GM21737 (cell line): ENCODE results near the gene SORCS1.

ENCODE experiments used
- ATAC-seq: cut with Tn5 transposase; IDR thresholded peaks from one replicate; pipeline ENCODE4 v1.9.1; 2021; ENCODE audit warnings: mild to moderate bottlenecking, moderate library complexity; ENCODE audit not compliant: unreplicated experiment

SORCS1 gene

GRCh38 chr10:107118866-107119265 lies 45.6 kb downstream of the SORCS1 start:
- ATAC-seq, result no peak

- no peak for ATAC-seq
These were observed 60.4 kb downstream of the SORCS1 start for GRCh38 chr10:107104026-107104652.

GRCh38 chr10:107103174-107104025 lies 61.1 kb downstream of the SORCS1 start:
- ATAC-seq, result no peak

- no peak for ATAC-seq
These were observed 66.2 kb downstream of the SORCS1 start for GRCh38 chr10:107098326-107098725.

GRCh38 chr10:107094824-107095522 lies 69.5 kb downstream of the SORCS1 start:
- ATAC-seq, result no peak

- no peak for ATAC-seq
These were observed 72.2 kb downstream of the SORCS1 start for GRCh38 chr10:107092321-107092720.

- no peak for ATAC-seq
These were observed 73.4 kb downstream of the SORCS1 start for GRCh38 chr10:107091126-107091525.

GRCh38 chr10:107085665-107086525 lies 78.6 kb downstream of the SORCS1 start:
- no peak for ATAC-seq

- no peak for ATAC-seq
These were observed 81.0 kb downstream of the SORCS1 start for GRCh38 chr10:107083388-107084009.

- no peak for ATAC-seq
These were observed 82.9 kb downstream of the SORCS1 start for GRCh38 chr10:107081644-107082043.

GRCh38 chr10:107075117-107075516 lies 89.4 kb downstream of the SORCS1 start:
- ATAC-seq, result no peak

- ATAC-seq, result no peak
These were observed 91.7 kb downstream of the SORCS1 start for GRCh38 chr10:107072786-107073185.

GRCh38 chr10:107072028-107072427 lies 92.5 kb downstream of the SORCS1 start:
- ATAC-seq, result no peak

- ATAC-seq, result no peak
These were observed 93.2 kb downstream of the SORCS1 start for GRCh38 chr10:107071301-107071700.

- ATAC-seq, result no peak
These were observed 96.7 kb downstream of the SORCS1 start for GRCh38 chr10:107067843-107068242.

GRCh38 chr10:107064075-107064474 lies 100.4 kb downstream of the SORCS1 start:
- no peak for ATAC-seq

- no peak for ATAC-seq
These were observed 104.6 kb downstream of the SORCS1 start for GRCh38 chr10:107059872-107060271.

- no peak for ATAC-seq
These were observed 105.3 kb downstream of the SORCS1 start for GRCh38 chr10:107059068-107059804.

GRCh38 chr10:107058331-107058730 lies 106.2 kb downstream of the SORCS1 start:
- ATAC-seq, result no peak

- no peak for ATAC-seq
These were observed 108.3 kb downstream of the SORCS1 start for GRCh38 chr10:107056182-107056581.
